Fibroblast of pulmonary artery (primary cell): ENCODE results near the gene ANXA2.
A peak's percentile ranks its signal among the peaks of the same experiment; 100 is the strongest.

Experiments used
- DNase-seq: peaks from one replicate; pipeline ENCODE4 v3.0.0-alpha.2; 2010; ENCODE audit warnings: low read depth
- H3K4me3 ChIP-seq: replicated peaks from 2 replicates; pipeline ENCODE4 v1.5.1; 2011; ENCODE audit warnings: low read depth, mild to moderate bottlenecking, control low read depth, low read length, moderate library complexity
- TF ChIP-seq, protein P1 (sequence below): IDR thresholded peaks from 2 replicates; pipeline ENCODE4 v1.5.1; 2011; ENCODE audit warnings: mild to moderate bottlenecking, control low read depth, low read length, inconsistent platforms; ENCODE audit errors: missing control alignments

ANXA2 gene

GRCh38 chr15:60428935-60429334, 31.1 kb upstream of the ANXA2 start:
- TF ChIP-seq, protein P1, sequence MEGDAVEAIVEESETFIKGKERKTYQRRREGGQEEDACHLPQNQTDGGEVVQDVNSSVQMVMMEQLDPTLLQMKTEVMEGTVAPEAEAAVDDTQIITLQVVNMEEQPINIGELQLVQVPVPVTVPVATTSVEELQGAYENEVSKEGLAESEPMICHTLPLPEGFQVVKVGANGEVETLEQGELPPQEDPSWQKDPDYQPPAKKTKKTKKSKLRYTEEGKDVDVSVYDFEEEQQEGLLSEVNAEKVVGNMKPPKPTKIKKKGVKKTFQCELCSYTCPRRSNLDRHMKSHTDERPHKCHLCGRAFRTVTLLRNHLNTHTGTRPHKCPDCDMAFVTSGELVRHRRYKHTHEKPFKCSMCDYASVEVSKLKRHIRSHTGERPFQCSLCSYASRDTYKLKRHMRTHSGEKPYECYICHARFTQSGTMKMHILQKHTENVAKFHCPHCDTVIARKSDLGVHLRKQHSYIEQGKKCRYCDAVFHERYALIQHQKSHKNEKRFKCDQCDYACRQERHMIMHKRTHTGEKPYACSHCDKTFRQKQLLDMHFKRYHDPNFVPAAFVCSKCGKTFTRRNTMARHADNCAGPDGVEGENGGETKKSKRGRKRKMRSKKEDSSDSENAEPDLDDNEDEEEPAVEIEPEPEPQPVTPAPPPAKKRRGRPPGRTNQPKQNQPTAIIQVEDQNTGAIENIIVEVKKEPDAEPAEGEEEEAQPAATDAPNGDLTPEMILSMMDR = no peak
- DNase-seq = no peak
- no peak overlapping the region for H3K4me3 ChIP-seq

GRCh38 chr15:60426870-60427508, 29.2 kb upstream of the ANXA2 start:
- peak; percentile 61 for DNase-seq
- H3K4me3 ChIP-seq = no peak overlapping the region
- TF ChIP-seq, protein P1 = no peak

DNA sequence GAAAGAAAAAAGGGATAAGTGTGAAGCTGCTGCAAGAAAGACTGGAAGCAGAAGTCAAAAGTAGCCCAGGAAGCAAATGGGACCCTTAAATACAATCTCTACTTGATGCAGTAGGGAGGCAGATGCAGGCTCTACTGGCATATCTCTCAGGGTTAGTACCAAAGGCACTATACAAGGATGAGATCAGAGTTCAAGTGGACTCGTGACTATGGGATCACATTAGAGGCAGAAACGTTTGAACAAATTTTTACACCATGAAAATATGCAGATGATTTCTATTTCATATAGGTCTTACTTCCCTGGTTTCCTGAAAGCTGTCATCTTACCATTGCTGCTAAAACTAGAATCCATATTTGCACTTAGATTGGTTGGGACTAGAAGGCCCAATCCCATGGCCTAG, 27.7 kb upstream of the ANXA2 start:
- TF ChIP-seq, protein P1 = no peak

GRCh38 chr15:60424006-60424405, 26.2 kb upstream of the ANXA2 start:
- no peak for DNase-seq
- H3K4me3 ChIP-seq = no peak overlapping the region
- TF ChIP-seq, protein P1 = no peak

More for the DNA sequence above, 27.7 kb upstream of the ANXA2 start:
- DNase-seq = no peak
- H3K4me3 ChIP-seq = no peak overlapping the region

- H3K4me3 ChIP-seq = no peak overlapping the region
These were observed 25.8 kb upstream of the ANXA2 start for GRCh38 chr15:60423537-60423936.

GRCh38 chr15:60421544-60421943, 23.8 kb upstream of the ANXA2 start:
- peak; percentile 86 for DNase-seq
- TF ChIP-seq, protein P1 = no peak
- no peak overlapping the region for H3K4me3 ChIP-seq

More at GRCh38 chr15:60423537-60423936, 25.8 kb upstream of the ANXA2 start:
- TF ChIP-seq, protein P1 = no peak
- peak; percentile 91 for DNase-seq

DNA sequence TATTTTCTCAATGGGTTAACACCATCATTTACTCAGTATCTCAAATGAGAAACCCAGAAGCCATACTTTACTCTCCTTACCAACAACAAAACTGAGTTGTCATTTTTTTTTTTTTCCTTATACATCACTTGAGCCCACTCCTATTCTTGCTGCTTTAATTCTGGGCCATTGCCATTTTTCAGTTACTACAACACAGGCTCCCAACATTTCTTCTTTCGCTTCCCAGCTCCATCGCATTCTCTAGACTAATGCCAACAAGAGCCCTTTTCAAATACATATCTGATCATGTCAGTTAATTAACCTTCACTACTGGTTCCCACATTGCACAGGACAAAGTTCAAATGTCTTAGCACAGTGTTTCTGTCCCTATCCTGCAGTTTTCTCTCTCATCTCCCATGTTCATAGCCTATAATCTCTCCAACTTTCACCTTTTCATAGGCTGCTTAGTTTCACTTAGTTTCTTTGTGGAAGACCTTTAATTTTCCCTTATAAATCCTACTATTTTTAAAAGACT, 22.5 kb upstream of the ANXA2 start:
- TF ChIP-seq, protein P1 = no peak
- DNase-seq = no peak
- H3K4me3 ChIP-seq = no peak overlapping the region
